Left lobe of liver (tissue), 2 donors: ENCODE measurements around the gene MROH2B. TPM values are rescaled to one million over a fixed set of nuclear protein-coding genes. Genes with fewer than 3 reads are reported as not detected.

Experiments
- ATAC-seq: fragments of 200-7000 bp; cut with Tn5 transposase; one replicate; pipeline ENCODE4 v1.9.1; 2020; ENCODE audit warnings: mild to moderate bottlenecking, moderate library complexity
- DNase-seq: peaks from one replicate; pipeline ENCODE4 v3.0.0-alpha.2; 2020; ENCODE audit warnings: low spot score
- total RNA-seq: library from RNA; stranded (reverse); gene quantifications from one replicate; pipeline ENCODE4 v1.2.1, GENCODE V29; 2021
- donor health status: DM: no; HTN: no; CAD: no; lungs with moderate emphysema.
- donor health status: DM: no; HTN: yes; CAD: no.

MROH2B gene
- total RNA-seq: 0.88 TPM

- no peak for ATAC-seq
- no peak for DNase-seq
These were observed at the start of gene MROH2B for GRCh38 chr5:41071242-41071641. TSS of gene MROH2B (minus strand) at chr5:41071342. CDS start at chr5:41070852, 490 bp downstream.

GRCh38 chr5:41120600-41120999 lies 49.5 kb upstream of the MROH2B start:
- ATAC-seq (no peak), DNase-seq (no peak)

GRCh38 chr5:41118177-41118576 lies 47.0 kb upstream of the MROH2B start:
- DNase-seq (no peak), ATAC-seq (peak; percentile 55)

DNA sequence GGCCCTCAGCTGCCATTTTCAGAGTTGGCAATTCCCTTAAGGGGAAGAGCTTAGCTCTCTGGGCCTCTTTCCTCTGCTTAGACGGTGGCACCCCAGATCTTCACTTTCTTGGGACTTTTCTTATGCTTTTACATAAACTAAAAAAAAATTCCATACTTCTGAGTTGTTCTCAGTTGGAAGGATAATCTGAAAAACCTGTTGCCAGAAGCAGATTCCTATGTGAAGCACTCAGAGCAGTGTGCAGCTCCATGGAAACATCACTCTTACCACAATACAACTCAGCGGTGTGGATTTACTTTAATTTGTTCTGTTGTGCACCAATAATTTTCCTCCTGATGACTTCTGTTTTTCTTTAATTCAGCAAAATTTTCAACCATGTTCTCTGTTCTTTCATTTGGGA lies 44.1 kb upstream of the MROH2B start:
- ATAC-seq: no peak
- DNase-seq: no peak

- DNase-seq: no peak
- no peak for ATAC-seq
These were observed 41.6 kb upstream of the MROH2B start for GRCh38 chr5:41112486-41113455.

DNA sequence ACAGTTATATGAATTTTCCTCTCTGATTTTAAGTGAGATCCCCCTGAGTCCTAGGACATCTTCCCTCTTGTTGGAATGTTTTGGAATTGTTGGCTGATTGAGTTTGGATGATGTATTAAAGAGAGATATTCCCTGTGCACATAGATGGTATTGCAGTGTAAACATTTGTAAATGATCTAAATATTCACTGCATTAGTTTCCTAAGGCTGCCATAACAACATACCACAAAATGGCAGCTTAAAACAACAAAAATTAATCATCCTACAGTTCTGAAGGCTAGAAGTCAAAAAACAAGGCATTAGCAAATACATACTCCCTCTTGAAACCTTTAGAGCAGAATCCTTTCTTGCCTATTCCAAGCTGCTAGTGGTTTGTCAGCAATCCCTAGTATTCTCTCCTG lies 38.0 kb upstream of the MROH2B start:
- no peak for DNase-seq
- no peak for ATAC-seq

DNA sequence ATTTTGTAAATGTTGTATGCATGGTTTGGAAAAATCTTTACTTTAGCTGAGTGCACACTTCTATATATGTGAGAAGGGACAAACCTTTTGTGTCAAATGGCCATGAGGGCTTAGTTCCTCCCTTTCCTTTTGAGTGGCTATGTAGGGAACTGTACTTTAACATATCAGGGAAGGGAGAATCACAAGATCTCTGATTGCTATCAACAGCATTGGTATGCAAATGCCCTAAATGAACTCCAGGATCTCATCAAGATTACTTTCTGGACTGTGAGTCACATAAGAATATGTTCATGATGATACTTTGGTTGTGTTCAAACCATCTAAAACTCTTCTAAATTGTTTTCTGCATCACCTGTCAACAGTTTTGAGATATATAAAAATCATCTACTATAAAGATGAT lies 31.2 kb upstream of the MROH2B start:
- ATAC-seq: no peak

GRCh38 chr5:41097642-41098041 lies 26.5 kb upstream of the MROH2B start:
- ATAC-seq (no peak), DNase-seq (no peak)

More for the DNA sequence above, 31.2 kb upstream of the MROH2B start:
- no peak for DNase-seq

DNA sequence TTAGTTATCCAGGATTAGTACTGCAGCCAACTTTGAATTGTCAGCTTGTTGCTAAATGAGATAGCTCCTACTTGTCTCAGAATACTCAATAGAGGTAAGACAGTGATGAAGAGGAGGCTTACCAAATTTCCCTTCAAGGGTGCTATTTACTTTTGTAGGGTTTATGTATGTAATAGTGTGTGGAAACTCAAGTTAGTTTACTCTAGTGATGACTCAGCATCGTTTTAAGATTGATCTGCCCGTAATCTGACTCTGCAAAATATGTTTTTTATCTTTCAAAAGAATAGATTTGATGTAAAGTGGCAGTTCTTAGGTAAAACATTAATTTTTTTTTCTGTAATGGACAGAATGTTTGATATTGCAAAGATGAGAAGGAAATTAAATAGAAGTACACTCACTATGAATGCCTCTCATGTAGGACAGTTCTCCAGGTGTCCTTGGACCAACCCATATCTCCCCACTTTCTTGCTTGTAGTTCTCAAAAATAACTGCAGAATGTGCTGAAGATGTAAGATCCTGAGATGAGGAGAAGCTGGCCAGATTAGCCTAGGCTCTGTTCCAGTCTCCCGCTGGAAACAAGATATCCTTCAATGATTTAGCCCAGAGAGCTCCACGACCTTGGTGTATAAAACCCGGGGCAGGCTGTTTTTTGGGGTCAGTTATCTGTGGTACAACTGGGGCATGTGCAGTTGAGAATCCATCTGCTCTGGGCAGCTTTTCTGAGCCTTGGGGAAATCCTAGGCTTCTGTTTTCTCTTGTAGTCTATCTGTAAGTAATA lies 24.4 kb upstream of the MROH2B start:
- DNase-seq: no peak
- ATAC-seq: no peak

- no peak for ATAC-seq
- no peak for DNase-seq
These were observed 23.7 kb upstream of the MROH2B start for GRCh38 chr5:41094871-41095270.

- ATAC-seq (no peak), DNase-seq (no peak)
These were observed 22.7 kb upstream of the MROH2B start for GRCh38 chr5:41093803-41094202.

GRCh38 chr5:41087461-41087860 lies 16.3 kb upstream of the MROH2B start:
- ATAC-seq: no peak

DNA sequence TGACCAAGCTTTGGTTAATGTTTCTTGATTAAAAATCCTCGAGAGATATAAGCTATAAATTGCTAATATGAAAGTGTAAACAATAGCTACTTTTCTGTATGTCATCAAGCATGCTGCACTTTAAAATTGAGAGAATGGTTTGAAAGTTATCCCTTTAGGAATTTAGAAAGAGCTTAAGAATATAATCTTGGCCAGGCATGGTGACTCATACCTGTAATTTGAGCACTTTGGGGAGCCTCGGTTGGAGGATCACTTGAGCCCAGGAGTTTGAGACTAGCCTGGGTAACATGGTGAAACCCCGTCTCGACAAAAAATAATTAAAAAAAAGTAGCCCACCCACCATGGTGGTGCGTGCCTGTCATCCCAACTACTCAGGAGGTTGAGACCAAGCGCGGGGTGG lies 12.2 kb upstream of the MROH2B start:
- no peak for ATAC-seq
- no peak for DNase-seq

More at GRCh38 chr5:41087461-41087860, 16.3 kb upstream of the MROH2B start:
- no peak for DNase-seq

DNA sequence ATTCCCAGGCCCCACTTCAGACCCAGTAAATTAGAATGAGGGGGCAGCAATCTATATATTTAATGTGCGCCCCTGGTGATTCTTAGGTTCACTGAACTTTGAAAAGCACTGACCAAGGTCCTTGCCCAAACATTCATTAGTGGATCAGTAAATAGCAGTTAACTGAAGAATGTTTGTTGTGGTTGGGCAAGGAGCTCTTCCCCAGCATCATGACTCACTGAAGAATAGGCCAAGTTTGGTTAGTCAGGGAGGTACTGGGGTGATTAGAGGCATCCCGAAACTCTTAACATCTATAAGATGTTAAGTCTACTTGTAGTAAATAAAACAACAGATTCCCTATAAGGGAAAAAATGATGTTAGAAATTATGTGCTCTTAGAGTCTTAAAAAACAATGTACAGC lies 833 bp upstream of the MROH2B start:
- ATAC-seq (no peak), DNase-seq (no peak)

DNA sequence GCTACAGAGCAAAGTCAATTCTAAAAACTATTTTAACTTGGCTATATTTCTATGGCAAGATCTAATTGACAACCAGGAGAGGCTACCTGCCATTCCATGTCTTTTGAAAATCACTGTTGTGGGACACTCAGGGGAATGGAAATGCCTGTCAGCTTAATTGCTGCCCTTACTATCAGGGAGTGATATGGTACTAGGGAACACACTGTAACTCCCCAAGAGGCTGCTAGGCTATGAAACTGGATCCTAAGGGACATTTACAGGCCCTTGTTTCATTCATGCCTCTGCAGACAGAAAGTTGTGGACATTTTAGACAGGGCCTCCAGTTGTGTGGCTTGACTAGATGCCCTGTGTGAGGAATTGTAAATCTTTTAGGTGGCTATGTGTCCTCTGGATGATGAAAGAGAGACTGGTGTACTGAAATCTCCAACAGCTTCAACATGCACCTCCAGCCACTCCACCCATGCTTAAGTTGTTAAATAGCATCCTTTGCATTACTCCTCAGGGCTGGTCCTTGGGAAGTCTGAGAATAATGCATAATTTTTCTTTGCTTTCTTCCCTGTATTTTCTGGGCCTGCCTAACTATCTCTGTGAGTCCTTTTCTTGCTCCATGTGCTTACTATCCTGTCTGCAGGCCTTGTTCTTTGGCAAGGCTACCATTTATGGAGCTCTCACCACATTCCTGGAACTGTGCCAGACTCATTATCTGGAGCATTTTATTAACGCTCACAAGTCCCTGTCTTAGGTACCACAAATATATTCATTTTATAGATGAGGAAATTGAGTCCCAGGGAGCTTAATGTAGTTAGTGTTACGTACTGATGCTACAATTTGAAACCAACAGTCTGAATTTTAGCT lies 3.2 kb downstream of the MROH2B start:
- DNase-seq: no peak
- ATAC-seq: no peak

GRCh38 chr5:41065691-41066335 lies 5.3 kb downstream of the MROH2B start:
- ATAC-seq (peak; percentile 94), DNase-seq (no peak)

DNA sequence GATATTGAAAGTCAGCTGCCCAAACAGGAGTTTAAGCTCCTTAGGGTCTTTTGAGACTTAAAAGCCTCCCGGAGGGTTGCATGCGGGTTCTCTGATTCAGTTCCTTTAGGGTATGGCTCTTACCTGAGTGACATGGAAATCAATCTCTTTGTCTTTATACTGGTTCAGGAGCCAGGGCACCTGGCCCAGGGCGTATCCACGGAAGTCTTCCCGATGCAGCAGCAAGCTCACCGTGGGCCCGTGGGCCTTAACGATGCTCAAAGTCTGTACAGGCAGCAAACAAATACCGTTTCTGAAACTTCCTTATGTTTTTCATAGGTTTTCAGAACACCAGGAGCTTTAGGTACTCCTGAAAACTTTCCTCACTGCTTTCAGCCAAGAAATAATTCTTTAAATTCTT lies 13.2 kb downstream of the MROH2B start:
- DNase-seq (no peak), ATAC-seq (no peak)

GRCh38 chr5:41057231-41057630 lies 13.9 kb downstream of the MROH2B start:
- ATAC-seq: no peak
- no peak for DNase-seq

DNA sequence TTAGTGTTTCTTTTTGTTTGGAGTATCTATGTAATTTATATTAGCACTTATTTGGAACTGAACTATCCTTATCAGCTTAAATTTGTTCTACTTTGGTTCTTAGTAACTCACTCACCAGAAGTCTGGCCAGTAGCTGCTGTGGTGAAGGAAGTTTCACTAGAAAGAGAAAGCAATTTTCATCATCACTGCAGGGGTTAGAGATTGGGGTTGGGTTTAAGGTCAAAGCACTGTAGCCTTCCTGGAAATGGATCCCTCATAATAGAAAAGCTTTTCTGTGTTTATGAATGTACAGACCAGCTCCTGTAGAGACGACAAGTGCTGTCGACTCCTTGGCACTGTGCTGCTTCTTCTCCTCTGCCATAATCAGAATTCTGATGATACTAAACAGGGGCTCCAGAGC lies 22.2 kb downstream of the MROH2B start:
- ATAC-seq: peak; percentile 70
- no peak for DNase-seq

- ATAC-seq: peak; percentile 79
- no peak for DNase-seq
These were observed 27.9 kb downstream of the MROH2B start for GRCh38 chr5:41043109-41043747.
